Smooth muscle cell (in vitro differentiated cells): ENCODE measurements around the gene FOXN3. TPM values are rescaled to one million over a fixed set of nuclear protein-coding genes. Genes with fewer than 3 reads are reported as not detected.
"Not testable (repeated sequence)": the region's sequence is repeated elsewhere in the genome, so short reads cannot be mapped to it uniquely, and the experiment has no call there.

Experiments used
- DNase-seq: peaks from one replicate; lab custom pipeline; 2025; ENCODE audit not compliant: unreplicated experiment; lab: John Stamatoyannopoulos, UW
- H2AFZ ChIP-seq: fragments of 200-600 bp; sonication (generic); 2 replicates; pipeline ENCODE4 v1.6.0; 2016; ENCODE audit warnings: antibody characterized with exemption, low read depth, mild to moderate bottlenecking
- H3F3A ChIP-seq: fragments of 200-600 bp; sonication (generic); 2 replicates; pipeline ENCODE4 v1.6.0; 2017; ENCODE audit warnings: antibody characterized with exemption, low read depth
- H3K27ac ChIP-seq: fragments of 200-600 bp; sonication (generic); 2 replicates; pipeline ENCODE4 v1.5.1; 2016; ENCODE audit warnings: low read depth, mild to moderate bottlenecking
- H3K27me3 ChIP-seq: fragments of 200-600 bp; sonication (generic); 2 replicates; pipeline ENCODE4 v1.6.1; 2016; ENCODE audit warnings: low read depth, mild to moderate bottlenecking
- H3K36me3 ChIP-seq: fragments of 200-600 bp; sonication (generic); 2 replicates; pipeline ENCODE4 v1.5.1; 2016; ENCODE audit warnings: low read depth
- H3K4me1 ChIP-seq: fragments of 200-600 bp; sonication (generic); 2 replicates; pipeline ENCODE4 v1.5.1; 2016; ENCODE audit warnings: low read depth
- H3K4me2 ChIP-seq: fragments of 200-600 bp; sonication (generic); 2 replicates; pipeline ENCODE4 v1.6.0; 2016; ENCODE audit warnings: mild to moderate bottlenecking
- H3K4me3 ChIP-seq: fragments of 200-600 bp; sonication (generic); 2 replicates; pipeline ENCODE4 v1.5.1; 2016; ENCODE audit warnings: mild to moderate bottlenecking
- H3K79me2 ChIP-seq: fragments of 200-600 bp; sonication (generic); 2 replicates; pipeline ENCODE4 v1.6.0; 2016; ENCODE audit warnings: low read depth, mild to moderate bottlenecking
- H3K9ac ChIP-seq: fragments of 200-600 bp; sonication (generic); 2 replicates; pipeline ENCODE4 v1.6.0; 2016; ENCODE audit warnings: low read depth
- H3K9me3 ChIP-seq: fragments of 200-600 bp; sonication (generic); replicated peaks from 2 replicates; pipeline ENCODE4 v1.5.1; 2016; ENCODE audit warnings: low read depth
- H4K20me1 ChIP-seq: fragments of 200-600 bp; sonication (generic); 2 replicates; pipeline ENCODE4 v1.6.0; 2016; ENCODE audit warnings: low read depth
- CTCF ChIP-seq: fragments of 200-600 bp; sonication (generic); IDR thresholded peaks from 2 replicates; pipeline ENCODE4 v1.5.1; 2017; ENCODE audit warnings: borderline replicate concordance, mild to moderate bottlenecking, antibody characterized with exemption; ENCODE audit not compliant: insufficient read depth, poor library complexity, severe bottlenecking
- WGBS: methylation state at CpG from one replicate; pipeline ENCODE4 v1.1.7; 2016; ENCODE audit warnings: low lambda C conversion rate; 5-methylcytosine and 5-hydroxymethylcytosine counted together
- polyA plus RNA-seq: library from polyadenylated mRNA; unstranded; fragments of >200 nt; fragmentation: Nextera tagmentation; extraction: Ambion mirVana; gene quantifications from 2 replicates; pipeline ENCODE4 v1.2.1, GENCODE V29; 2016
- total RNA-seq: library from RNA; depleted of rRNA; stranded (reverse); fragments of >200 nt; gene quantifications from 2 replicates; pipeline ENCODE4 v1.2.3, GENCODE V29; 2014

FOXN3 gene
- total and polyA plus RNA-seq, 2 experiments from 2014 or later, result 24.5 to 31.5 TPM

GRCh38 chr14:89254166-89254909, 162.7 kb downstream of the FOXN3 start:
- H3K4me2 ChIP-seq, result no peak overlapping the region
- no peak for DNase-seq
- no peaks in the 10 kb centered on the region for H3K4me1 ChIP-seq
- peaks cover 11% of the 10 kb centered on the region for H4K20me1 ChIP-seq
- H3K79me2 ChIP-seq, result no peaks in the 10 kb centered on the region
- H3K27me3 ChIP-seq, result no peaks in the 10 kb centered on the region
- no peak for TF ChIP-seq CTCF
- no peaks in the 10 kb centered on the region for H3F3A ChIP-seq
- H3K9me3 ChIP-seq, result no peaks in the 10 kb centered on the region
- H2AFZ ChIP-seq, result no peak overlapping the region
- H3K4me3 ChIP-seq, result no peak overlapping the region
- H3K36me3 ChIP-seq, result no peaks in the 10 kb centered on the region
- no peak overlapping the region for H3K27ac ChIP-seq
- H3K9ac ChIP-seq, result no peak overlapping the region
- 90% methylated on average over 12 of the region's 12 CpGs for WGBS

GRCh38 chr14:89252887-89253532, 164.0 kb downstream of the FOXN3 start:
- Histone ChIP-seq H3K9ac (no peak overlapping the region), H3K36me3 (no peaks in the 10 kb centered on the region), H3K9me3 (no peaks in the 10 kb centered on the region), H3K4me2 (no peak overlapping the region), H3K27ac (no peak overlapping the region), H2AFZ (no peak overlapping the region), H3F3A (no peaks in the 10 kb centered on the region), H3K79me2 (no peaks in the 10 kb centered on the region), H3K4me1 (no peaks in the 10 kb centered on the region), H4K20me1 (peaks cover 8% of the 10 kb centered on the region), H3K27me3 (no peaks in the 10 kb centered on the region), H3K4me3 (no peak overlapping the region)
- TF ChIP-seq CTCF, result no peak
- WGBS, result 78% methylated on average over 15 of the region's 15 CpGs
- no peak for DNase-seq

- Histone ChIP-seq H3K27me3 (no peaks in the 10 kb centered on the region), H3K4me3 (no peak overlapping the region), H3K4me1 (no peaks in the 10 kb centered on the region), H3K79me2 (no peaks in the 10 kb centered on the region), H3K27ac (peak overlapping the region; percentile 50), H3F3A (no peaks in the 10 kb centered on the region), H3K4me2 (peak overlapping the region; percentile 2), H4K20me1 (peaks cover 7% of the 10 kb centered on the region), H3K9ac (no peak overlapping the region), H2AFZ (no peak overlapping the region), H3K36me3 (no peaks in the 10 kb centered on the region), H3K9me3 (no peaks in the 10 kb centered on the region)
- no peak for TF ChIP-seq CTCF
- DNase-seq, result no peak
- 51% methylated on average over 3 of the region's 3 CpGs for WGBS
Observed at GRCh38 chr14:89251061-89251460, 166.0 kb downstream of the FOXN3 start.

GRCh38 chr14:89250655-89250975, 166.4 kb downstream of the FOXN3 start:
- peak overlapping the region; percentile 50 for H3K27ac ChIP-seq
- not testable (repeated sequence) for H3K27me3 ChIP-seq, H3K9ac ChIP-seq, H3K9me3 ChIP-seq, H3K4me3 ChIP-seq, H2AFZ ChIP-seq, H3F3A ChIP-seq, H3K36me3 ChIP-seq, H4K20me1 ChIP-seq, H3K79me2 ChIP-seq, H3K4me1 ChIP-seq, DNase-seq, H3K4me2 ChIP-seq
- 94% methylated on average over 4 of the region's 4 CpGs for WGBS
